ENCODE data around the gene INTU. TPM values are rescaled to one million over a fixed set of nuclear protein-coding genes. Genes with fewer than 3 reads are reported as not detected.

Gene INTU
- total RNA-seq, 4 donors from 2014 or later, result 10.5 to 28.8 (median 18.0) TPM

DNA sequence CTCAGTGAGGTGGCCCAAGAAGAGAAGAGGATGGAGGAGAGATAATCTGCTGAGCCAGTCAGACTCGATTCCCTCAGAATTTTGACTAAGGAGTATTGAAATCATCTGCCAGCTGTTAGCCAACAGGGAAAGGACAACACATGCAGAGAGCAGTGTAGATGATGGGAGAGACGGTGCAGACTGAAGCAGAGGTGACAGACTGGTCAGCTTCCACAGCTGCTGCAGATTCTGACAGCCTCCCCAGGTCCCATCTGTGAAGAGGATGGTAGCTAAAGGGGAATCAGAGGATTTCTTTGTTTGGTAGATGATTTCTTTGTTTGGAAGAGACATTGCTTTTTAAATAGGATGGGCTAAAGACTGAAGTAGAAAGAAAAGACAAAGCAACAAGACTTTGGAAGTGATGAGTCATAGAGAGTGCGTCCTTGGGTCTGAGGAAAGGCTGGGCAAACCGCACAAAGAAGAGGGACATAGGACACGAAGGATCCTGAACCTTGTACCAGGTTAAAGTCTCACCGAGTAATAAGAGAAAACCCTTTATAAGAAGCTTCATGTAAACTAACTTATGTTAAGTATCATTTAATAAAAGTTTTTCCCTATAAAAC lies 27.6 kb downstream of the INTU start:
- no peak for DNase-seq (ENCODE audit: low spot score in 2 of 2)
- no peak for TF ChIP-seq POLR2A (IDR thresholded peaks at IDR 0.05)
- TF ChIP-seq CTCF (IDR thresholded peaks at IDR 0.05), result no peak
- TF ChIP-seq EP300 (IDR thresholded peaks at IDR 0.05), result no peak
- 79 to 81% methylated on average over 6 of the region's 6 CpGs for WGBS, 2 donors
- no peak overlapping the region for H3K4me3 ChIP-seq
- H3K27ac ChIP-seq, result no peak overlapping the region
- H3K27me3 ChIP-seq, result no peaks in the 10 kb centered on the region
- peaks cover 0 to 40% (median 0%) of the 10 kb centered on the region in 3 donors for H3K36me3 ChIP-seq
- no peaks in the 10 kb centered on the region for H3K9me3 ChIP-seq
- H3K4me1 ChIP-seq, result no peaks in the 10 kb centered on the region

GRCh38 chr4:127667116-127667515 lies 34.4 kb downstream of the INTU start:
- H3K4me1 ChIP-seq, result no peaks in the 10 kb centered on the region

DNA sequence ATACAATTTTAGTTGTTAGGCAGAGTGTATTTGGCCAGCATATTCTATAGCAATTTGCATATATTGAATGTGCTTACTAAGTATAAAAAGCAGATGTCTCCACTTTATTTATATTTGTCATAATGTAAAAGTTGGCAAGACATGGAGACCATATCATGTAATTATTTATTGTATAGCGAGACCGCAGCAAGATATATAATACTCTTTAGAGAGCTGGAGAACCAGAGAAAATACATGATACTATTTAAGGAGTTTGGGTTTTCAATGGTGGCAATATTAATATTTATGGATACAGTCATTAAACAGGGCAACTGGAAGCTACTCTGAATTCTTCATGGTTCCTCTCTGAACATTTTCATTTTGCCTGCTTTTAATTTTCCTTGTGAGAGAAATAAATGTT lies 35.0 kb downstream of the INTU start:
- no peaks in the 10 kb centered on the region for H3K9me3 ChIP-seq

More at GRCh38 chr4:127667116-127667515, 34.4 kb downstream of the INTU start:
- 44 to 51% methylated on average over 2 of the region's 2 CpGs for WGBS, 2 donors
- TF ChIP-seq POLR2A (IDR thresholded peaks at IDR 0.05), result no peak
- no peak for TF ChIP-seq EP300 (IDR thresholded peaks at IDR 0.05)
- TF ChIP-seq CTCF (IDR thresholded peaks at IDR 0.05), result no peak
- no peak overlapping the region for H3K27ac ChIP-seq
- H3K4me3 ChIP-seq, result no peak overlapping the region
- no peak for DNase-seq (ENCODE audit: low spot score in 2 of 2)
- H3K9me3 ChIP-seq, result no peaks in the 10 kb centered on the region
- H3K36me3 ChIP-seq, result peaks cover 0 to 11% (median 0%) of the 10 kb centered on the region in 3 donors
- H3K27me3 ChIP-seq, result no peaks in the 10 kb centered on the region

GRCh38 chr4:127668770-127669169 lies 36.0 kb downstream of the INTU start:
- Histone ChIP-seq H3K27ac (no peak overlapping the region), H3K36me3 (no peaks in the 10 kb centered on the region), H3K4me3 (no peak overlapping the region), H3K9me3 (no peaks in the 10 kb centered on the region), H3K4me1 (no peaks in the 10 kb centered on the region), H3K27me3 (no peaks in the 10 kb centered on the region)
- no peak for TF ChIP-seq POLR2A (IDR thresholded peaks at IDR 0.05)
- no peak for TF ChIP-seq CTCF (IDR thresholded peaks at IDR 0.05)
- no peak for TF ChIP-seq EP300 (IDR thresholded peaks at IDR 0.05)
- DNase-seq (ENCODE audit: low spot score in 2 of 2), result no peak
- 43 to 44% methylated on average over 2 of the region's 2 CpGs for WGBS, 2 donors

More for the DNA sequence above, 35.0 kb downstream of the INTU start:
- Histone ChIP-seq H3K4me1 (no peaks in the 10 kb centered on the region), H3K27me3 (no peaks in the 10 kb centered on the region), H3K27ac (no peak overlapping the region), H3K36me3 (peaks cover 0 to 6% (median 0%) of the 10 kb centered on the region in 3 donors), H3K4me3 (no peak overlapping the region)
- DNase-seq (ENCODE audit: low spot score in 2 of 2), result no peak
- TF ChIP-seq EP300 (IDR thresholded peaks at IDR 0.05), result no peak
- TF ChIP-seq POLR2A (IDR thresholded peaks at IDR 0.05), result no peak
- no peak for TF ChIP-seq CTCF (IDR thresholded peaks at IDR 0.05)
- WGBS, 2 donors, result 74 to 79% methylated on average over 2 of the region's 2 CpGs

GRCh38 chr4:127669691-127670090 lies 36.9 kb downstream of the INTU start:
- no peaks in the 10 kb centered on the region for H3K27me3 ChIP-seq
- no peak for TF ChIP-seq POLR2A (IDR thresholded peaks at IDR 0.05)
- TF ChIP-seq CTCF (IDR thresholded peaks at IDR 0.05), result no peak
- H3K4me3 ChIP-seq, result no peak overlapping the region
- H3K27ac ChIP-seq, result no peak overlapping the region
- DNase-seq (ENCODE audit: low spot score in 2 of 2), result no peak
- 76% methylated on average over 1 of the region's 1 CpG for WGBS, 2 donors
- H3K36me3 ChIP-seq, result peaks cover 0 to 9% (median 0%) of the 10 kb centered on the region in 3 donors
- no peaks in the 10 kb centered on the region for H3K9me3 ChIP-seq
- H3K4me1 ChIP-seq, result no peaks in the 10 kb centered on the region

All from tibial nerve (tissue), 4 donors.